ENCODE results near the gene ZCCHC12. TPM values are rescaled to one million over a fixed set of nuclear protein-coding genes. Genes with fewer than 3 reads are reported as not detected.
"Not testable (repeated sequence)": the region's sequence is repeated elsewhere in the genome, so short reads cannot be mapped to it uniquely, and the experiment has no call there.

The ZCCHC12 gene
- total RNA-seq, 2 donors from 2014 or later, result 0.52 TPM; not detected in 1

DNA sequence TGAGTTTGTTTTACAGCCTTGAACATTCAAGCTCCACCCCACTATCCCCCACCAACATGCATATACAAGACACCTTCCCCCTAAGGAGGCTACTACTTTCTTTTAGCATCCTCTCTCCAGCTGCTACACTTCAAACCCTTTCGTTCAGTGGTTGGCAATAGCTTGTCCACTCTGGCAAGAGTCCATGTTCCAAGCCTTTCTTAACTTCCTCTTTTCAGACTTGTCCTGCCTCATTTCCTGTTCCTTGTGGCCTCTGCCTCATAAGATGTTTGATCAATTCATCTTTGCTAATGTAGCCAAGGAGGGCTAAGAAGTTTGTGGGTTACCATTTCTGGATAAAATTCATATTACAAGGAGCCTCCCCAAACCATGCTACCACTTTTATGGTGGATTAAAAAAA, 20.8 kb upstream of the ZCCHC12 start:
- intact Hi-C loops (cut with DNase I), result no loop called here
- Histone ChIP-seq H3K9me3 (no peaks in the 10 kb centered on the region), H3K4me3 (no peak overlapping the region), H3K36me3 (replicated peaks in 1 of 2; ENCODE audit: insufficient read depth in 1 of 2, low read depth in 2 of 2) (no peaks in the 10 kb centered on the region), H3K27ac (no peak overlapping the region), H3K4me1 (no peaks in the 10 kb centered on the region), H3K27me3 (no peaks in the 10 kb centered on the region)
- WGBS, 2 donors, result 8 to 13% methylated on average over 1 of the region's 1 CpG
- ATAC-seq (no peak), DNase-seq (peak in 1 of 4 donors; percentile 48)
- TF ChIP-seq POLR2A (IDR thresholded peaks at IDR 0.05) (no peak), CTCF (IDR thresholded peaks at IDR 0.05) (no peak)

DNA sequence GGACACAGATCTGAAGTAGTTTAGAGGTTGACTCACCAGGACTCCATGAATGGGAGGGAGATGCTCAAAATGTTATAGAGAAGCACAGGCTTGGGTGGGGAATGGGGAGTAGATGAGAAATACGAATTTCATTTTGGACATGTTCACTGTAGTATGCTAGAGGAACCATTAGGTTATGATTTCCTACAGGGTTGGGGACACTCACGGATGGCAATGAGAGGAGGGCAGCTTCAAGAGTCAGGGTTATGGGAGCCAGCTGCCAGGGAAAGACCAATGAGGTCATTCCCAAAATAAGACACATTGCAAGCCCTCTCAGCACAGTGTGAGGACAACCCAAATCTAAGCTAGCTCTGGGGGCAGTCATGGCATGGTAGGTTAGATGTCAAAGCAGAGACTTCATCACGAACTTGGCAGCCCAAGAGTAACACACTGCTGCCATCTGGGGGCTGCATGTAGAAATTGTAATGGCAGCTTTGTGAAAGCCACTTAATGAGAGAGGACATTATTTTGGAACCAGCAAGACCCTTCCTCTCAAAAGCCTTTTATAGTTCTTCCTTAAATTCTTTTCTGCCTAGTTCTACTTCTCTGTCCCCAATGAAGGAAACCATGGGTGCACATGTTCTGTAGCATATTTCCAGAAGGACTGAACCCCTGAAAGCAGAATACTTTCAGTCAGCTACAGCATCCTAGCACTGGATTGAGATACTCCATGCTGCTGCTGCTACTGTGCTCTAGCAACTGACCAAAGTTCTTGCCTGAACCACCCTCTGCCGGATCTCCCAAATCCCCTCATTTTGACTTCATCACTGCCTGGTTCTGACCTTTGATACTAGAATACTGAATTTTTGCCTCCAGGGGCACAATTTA, 16.2 kb upstream of the ZCCHC12 start:
- TF ChIP-seq POLR2A (IDR thresholded peaks at IDR 0.05), result no peak
- peak; percentile 41 to 77 (median 69) for TF ChIP-seq CTCF (IDR thresholded peaks at IDR 0.05)
- Histone ChIP-seq H3K36me3 (replicated peaks in 1 of 2; ENCODE audit: insufficient read depth in 1 of 2, low read depth in 2 of 2) (no peaks in the 10 kb centered on the region), H3K27ac (no peak overlapping the region), H3K27me3 (no peaks in the 10 kb centered on the region), H3K4me1 (no peaks in the 10 kb centered on the region), H3K4me3 (no peak overlapping the region), H3K9me3 (no peaks in the 10 kb centered on the region)
- WGBS, 2 donors, result 33 to 35% methylated on average over 4 of the region's 4 CpGs
- intact Hi-C loops (cut with DNase I), result loop anchor here (5.0 kb wide), 1 partner anchor 165 kb away; no protein-coding TSS in a partner anchor
- ATAC-seq (peak; percentile 47), DNase-seq (peak; percentile 31 to 54 (median 45))

- H3K27ac ChIP-seq; ATAC-seq; DNase-seq; H3K27me3 ChIP-seq; intact Hi-C loops (cut with DNase I); H3K4me3 ChIP-seq; H3K4me1 ChIP-seq; H3K36me3 ChIP-seq (replicated peaks in 1 of 2; ENCODE audit: insufficient read depth in 1 of 2, low read depth in 2 of 2); H3K9me3 ChIP-seq: not testable (repeated sequence)
- WGBS, 2 donors, result 73 to 84% methylated on average over 4 of the region's 4 CpGs
Measured at GRCh38 chrX:118817257-118817656, 6.4 kb upstream of the ZCCHC12 start.

- 7 to 9% methylated on average over 16 to 20 of the region's 22 CpGs for WGBS, 2 donors
- Histone ChIP-seq H3K9me3 (no peaks in the 10 kb centered on the region), H3K27me3 (no peaks in the 10 kb centered on the region), H3K36me3 (replicated peaks in 1 of 2; ENCODE audit: insufficient read depth in 1 of 2, low read depth in 2 of 2) (no peaks in the 10 kb centered on the region), H3K27ac (no peak overlapping the region), H3K4me1 (peaks cover 10% of the 10 kb centered on the region), H3K4me3 (no peak overlapping the region)
- intact Hi-C loops (cut with DNase I), result no loop called here
- no peak for ATAC-seq
- no peak for DNase-seq
- TF ChIP-seq CTCF (IDR thresholded peaks at IDR 0.05) (no peak), POLR2A (IDR thresholded peaks at IDR 0.05) (no peak)
Measured at GRCh38 chrX:118824173-118824730, 628 bp downstream of the ZCCHC12 start.

- no peak overlapping the region for H3K27ac ChIP-seq
- 24 to 30% methylated on average over 2 to 16 of the region's 16 CpGs for WGBS, 2 donors
- intact Hi-C loops (cut with DNase I), result no loop called here
- ATAC-seq (no peak), DNase-seq (peak in 1 of 4 donors; percentile 6)
- H3K9me3 ChIP-seq, result no peaks in the 10 kb centered on the region
- TF ChIP-seq POLR2A (IDR thresholded peaks at IDR 0.05) (no peak), CTCF (IDR thresholded peaks at IDR 0.05) (no peak)
- no peaks in the 10 kb centered on the region for H3K27me3 ChIP-seq
- peaks cover 10% of the 10 kb centered on the region for H3K4me1 ChIP-seq
- no peaks in the 10 kb centered on the region for H3K36me3 ChIP-seq (replicated peaks in 1 of 2; ENCODE audit: insufficient read depth in 1 of 2, low read depth in 2 of 2)
- H3K4me3 ChIP-seq, result no peak overlapping the region
Measured at GRCh38 chrX:118825227-118825626, 1.6 kb downstream of the ZCCHC12 start.

Measured in body of pancreas (tissue), 4 donors.